Osteoblast (primary cell): ENCODE measurements around the gene POLR2H. TPM values are rescaled to one million over a fixed set of nuclear protein-coding genes. Genes with fewer than 3 reads are reported as not detected.

ENCODE experiments used
- DNase-seq: peaks from one replicate; pipeline ENCODE4 v3.0.0; 2011; ENCODE audit warnings: low spot score, mixed read lengths; ENCODE audit not compliant: insufficient read length; ENCODE audit errors: missing footprints
- H2AFZ ChIP-seq: 2 replicates; pipeline ENCODE4 v1.6.0; 2011; ENCODE audit warnings: mild to moderate bottlenecking, low read length
- H3K27ac ChIP-seq: 2 replicates; pipeline ENCODE4 v1.5.1; 2011; ENCODE audit warnings: mild to moderate bottlenecking, low read depth, low read length, moderate library complexity
- H3K27me3 ChIP-seq: 2 replicates; pipeline ENCODE4 v1.6.0; 2012; ENCODE audit warnings: mild to moderate bottlenecking, control low read depth, inconsistent platforms, low read length, moderate library complexity; ENCODE audit not compliant: insufficient read depth
- H3K36me3 ChIP-seq: 2 replicates; pipeline ENCODE4 v1.5.1; 2011; ENCODE audit warnings: mild to moderate bottlenecking, low read length, control low read depth, moderate library complexity; ENCODE audit not compliant: insufficient read depth
- H3K4me1 ChIP-seq: 2 replicates; pipeline ENCODE4 v1.5.1; 2011; ENCODE audit warnings: mild to moderate bottlenecking, low read length, control low read depth, moderate library complexity; ENCODE audit not compliant: insufficient read depth
- H3K4me2 ChIP-seq: 2 replicates; pipeline ENCODE4 v1.6.0; 2011; ENCODE audit warnings: mild to moderate bottlenecking, low read length; ENCODE audit not compliant: insufficient read depth
- H3K4me3 ChIP-seq: fragments of 200-600 bp; sonication (generic); 3 replicates; pipeline ENCODE4 v1.5.1; 2012; ENCODE audit warnings: mild to moderate bottlenecking, low read length, inconsistent platforms; ENCODE audit not compliant: insufficient read depth
- H3K79me2 ChIP-seq: 2 replicates; pipeline ENCODE4 v1.6.0; 2012; ENCODE audit warnings: mild to moderate bottlenecking, low read length, control low read depth, inconsistent platforms; ENCODE audit not compliant: insufficient read depth
- H3K9me3 ChIP-seq: 2 replicates; pipeline ENCODE4 v1.5.1; 2011; ENCODE audit warnings: low read depth, low read length, control low read depth
- H4K20me1 ChIP-seq: 2 replicates; pipeline ENCODE4 v1.6.0; 2012; ENCODE audit warnings: mild to moderate bottlenecking, low read length, control low read depth; ENCODE audit not compliant: insufficient read depth
- total RNA-seq: library from RNA; depleted of rRNA; stranded (reverse); fragments of >200 nt; gene quantifications from 2 replicates; pipeline ENCODE4 v1.2.3, GENCODE V29; 2012
- TF ChIP-seq, protein P1 (sequence below): IDR thresholded peaks from 2 replicates; pipeline ENCODE4 v1.5.1; 2011; ENCODE audit warnings: mild to moderate bottlenecking, low read depth, low read length, moderate library complexity; ENCODE audit errors: extremely low read depth

The POLR2H gene
- total RNA-seq, 1 donor: 61.2 TPM

DNA sequence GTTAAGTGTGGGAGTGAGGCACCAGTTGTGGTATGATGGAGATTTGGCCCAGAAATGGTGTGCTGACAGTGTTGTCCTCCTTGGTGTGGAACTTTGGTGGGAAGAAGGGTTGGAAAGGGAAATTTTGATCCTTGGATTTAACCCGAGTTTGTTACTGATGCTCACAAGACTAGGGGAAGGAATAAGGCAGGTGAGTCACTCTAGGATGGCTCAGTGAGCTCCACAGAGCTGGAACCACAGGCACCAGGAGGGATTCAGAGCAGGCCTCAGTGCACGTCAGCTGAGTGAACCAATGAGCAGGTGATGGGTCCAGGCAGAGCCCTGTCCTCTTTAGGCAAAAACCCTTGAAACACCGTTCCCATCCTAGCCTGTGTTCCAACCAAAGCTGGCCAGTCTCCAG is 29.8 kb downstream of the POLR2H start:
- H3K4me2 ChIP-seq: no peak overlapping the region
- no peak overlapping the region for H3K27ac ChIP-seq
- H3K4me1 ChIP-seq: no peaks in the 10 kb centered on the region
- TF ChIP-seq, protein P1, sequence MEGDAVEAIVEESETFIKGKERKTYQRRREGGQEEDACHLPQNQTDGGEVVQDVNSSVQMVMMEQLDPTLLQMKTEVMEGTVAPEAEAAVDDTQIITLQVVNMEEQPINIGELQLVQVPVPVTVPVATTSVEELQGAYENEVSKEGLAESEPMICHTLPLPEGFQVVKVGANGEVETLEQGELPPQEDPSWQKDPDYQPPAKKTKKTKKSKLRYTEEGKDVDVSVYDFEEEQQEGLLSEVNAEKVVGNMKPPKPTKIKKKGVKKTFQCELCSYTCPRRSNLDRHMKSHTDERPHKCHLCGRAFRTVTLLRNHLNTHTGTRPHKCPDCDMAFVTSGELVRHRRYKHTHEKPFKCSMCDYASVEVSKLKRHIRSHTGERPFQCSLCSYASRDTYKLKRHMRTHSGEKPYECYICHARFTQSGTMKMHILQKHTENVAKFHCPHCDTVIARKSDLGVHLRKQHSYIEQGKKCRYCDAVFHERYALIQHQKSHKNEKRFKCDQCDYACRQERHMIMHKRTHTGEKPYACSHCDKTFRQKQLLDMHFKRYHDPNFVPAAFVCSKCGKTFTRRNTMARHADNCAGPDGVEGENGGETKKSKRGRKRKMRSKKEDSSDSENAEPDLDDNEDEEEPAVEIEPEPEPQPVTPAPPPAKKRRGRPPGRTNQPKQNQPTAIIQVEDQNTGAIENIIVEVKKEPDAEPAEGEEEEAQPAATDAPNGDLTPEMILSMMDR: no peak
- no peak overlapping the region for H3K4me3 ChIP-seq
- H3K36me3 ChIP-seq: no peaks in the 10 kb centered on the region
- H3K9me3 ChIP-seq: no peaks in the 10 kb centered on the region
- H4K20me1 ChIP-seq: no peaks in the 10 kb centered on the region
- H3K27me3 ChIP-seq: peaks cover 21% of the 10 kb centered on the region
- no peaks in the 10 kb centered on the region for H3K79me2 ChIP-seq
- DNase-seq: no peak
- H2AFZ ChIP-seq: no peak overlapping the region

DNA sequence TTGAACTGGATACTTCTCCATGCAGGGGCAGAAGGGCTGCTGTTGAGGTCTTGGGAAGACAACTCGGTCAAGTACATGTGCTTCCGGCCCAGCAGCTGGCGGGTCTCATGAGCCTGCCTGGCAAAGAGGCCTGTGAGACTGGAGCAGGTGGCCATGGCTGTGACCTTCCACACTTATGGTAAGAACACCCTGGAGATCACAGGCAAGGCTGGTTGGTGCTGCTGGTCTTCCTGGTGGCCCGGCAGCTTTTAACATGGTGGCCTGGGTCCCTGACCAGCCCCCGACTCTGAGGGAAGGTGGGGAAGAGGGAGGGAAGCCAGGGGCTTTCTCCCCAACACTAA is 33.8 kb downstream of the POLR2H start:
- TF ChIP-seq, protein P1: no peak
- Histone ChIP-seq H3K4me2 (no peak overlapping the region), H3K9me3 (no peaks in the 10 kb centered on the region), H3K27me3 (peaks cover 24% of the 10 kb centered on the region), H3K27ac (no peak overlapping the region), H3K36me3 (no peaks in the 10 kb centered on the region), H3K4me3 (no peak overlapping the region), H3K4me1 (no peaks in the 10 kb centered on the region), H4K20me1 (no peaks in the 10 kb centered on the region), H3K79me2 (no peaks in the 10 kb centered on the region), H2AFZ (no peak overlapping the region)
- DNase-seq: peak; percentile 29

DNA sequence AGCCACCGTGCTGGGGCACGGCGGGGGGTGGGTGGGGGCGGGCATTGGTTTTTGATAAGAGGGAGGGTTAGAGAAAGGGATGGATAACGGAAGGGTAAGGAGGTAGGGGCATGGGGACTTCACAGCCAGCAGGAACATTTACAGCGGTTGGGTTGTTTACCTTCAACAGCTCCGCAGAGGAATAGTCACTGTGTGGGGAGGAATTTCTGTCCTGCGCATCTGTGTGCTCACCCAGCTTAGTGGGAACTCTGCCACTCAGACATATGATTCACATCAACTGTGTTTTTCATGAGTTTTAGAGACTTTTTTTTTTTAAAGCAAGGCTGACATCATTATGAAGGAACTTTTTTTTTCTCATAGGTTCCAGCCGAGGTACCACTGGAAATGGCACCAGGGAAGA is 37.9 kb downstream of the POLR2H start:
- H3K4me1 ChIP-seq: no peaks in the 10 kb centered on the region
- no peaks in the 10 kb centered on the region for H3K79me2 ChIP-seq
- no peaks in the 10 kb centered on the region for H3K36me3 ChIP-seq
- H4K20me1 ChIP-seq: no peaks in the 10 kb centered on the region
- no peak overlapping the region for H3K27ac ChIP-seq
- DNase-seq: peak; percentile 96
- TF ChIP-seq, protein P1: no peak
- H2AFZ ChIP-seq: no peak overlapping the region
- H3K9me3 ChIP-seq: no peaks in the 10 kb centered on the region
- H3K4me2 ChIP-seq: peak overlapping the region; percentile 50
- no peak overlapping the region for H3K4me3 ChIP-seq
- peaks cover 16% of the 10 kb centered on the region for H3K27me3 ChIP-seq

DNA sequence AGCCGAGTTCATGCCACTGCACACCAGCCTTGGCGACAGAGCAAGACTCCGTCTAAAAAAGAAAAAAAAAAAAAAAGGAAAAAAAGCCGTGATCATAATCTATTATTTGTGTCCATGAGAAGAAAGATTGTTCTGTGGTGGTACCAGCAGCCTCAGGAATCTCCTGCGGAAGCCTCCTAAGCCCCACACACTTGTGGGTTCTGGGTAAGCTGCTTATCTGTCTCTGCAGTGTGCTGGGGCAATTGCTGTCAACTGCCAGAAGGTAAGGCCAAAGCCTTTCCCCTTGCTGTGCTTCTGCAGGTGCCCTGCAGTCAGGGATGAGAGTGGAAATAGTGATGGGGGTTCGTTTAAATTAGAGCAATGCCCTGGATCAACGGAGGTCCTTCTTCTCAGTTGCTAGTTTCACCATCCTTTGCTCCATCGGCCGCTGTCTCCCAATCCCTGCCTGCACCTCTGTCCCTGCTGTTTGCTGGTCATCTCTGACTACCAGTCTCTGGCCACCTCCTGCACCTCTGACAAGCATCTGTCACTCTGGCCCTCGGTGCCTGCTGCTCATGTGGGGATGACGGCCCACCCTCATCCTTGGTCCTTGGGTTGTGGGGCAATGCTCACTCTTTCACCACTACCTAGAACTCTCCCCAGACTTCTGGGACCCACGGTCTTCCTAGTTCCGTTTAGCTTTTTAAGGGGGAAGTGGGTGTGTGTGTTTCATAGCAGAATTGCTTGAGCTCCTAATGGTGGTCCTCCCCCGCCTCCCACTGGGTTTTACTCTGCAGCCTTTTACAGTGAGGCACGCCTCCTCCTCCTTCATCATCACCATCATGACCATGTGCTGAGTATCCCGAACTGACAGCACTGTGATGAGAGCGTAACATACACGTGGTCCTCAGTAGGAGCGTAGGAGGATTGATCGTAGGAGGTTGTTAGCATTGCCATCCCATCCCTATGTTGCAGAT is 43.8 kb downstream of the POLR2H start:
- H2AFZ ChIP-seq: no peak overlapping the region
- H3K27ac ChIP-seq: no peak overlapping the region
- no peaks in the 10 kb centered on the region for H3K4me1 ChIP-seq
- DNase-seq: peak; percentile 55
- TF ChIP-seq, protein P1: no peak
- H3K27me3 ChIP-seq: peaks cover 10% of the 10 kb centered on the region
- no peaks in the 10 kb centered on the region for H3K9me3 ChIP-seq
- no peaks in the 10 kb centered on the region for H3K36me3 ChIP-seq
- no peaks in the 10 kb centered on the region for H3K79me2 ChIP-seq
- H4K20me1 ChIP-seq: no peaks in the 10 kb centered on the region
- H3K4me2 ChIP-seq: no peak overlapping the region
- H3K4me3 ChIP-seq: no peak overlapping the region
